Activated CD8-positive, alpha-beta memory T cell treated with anti-CD3 and anti-CD28 coated beads for 1 hour (primary cell): Measurements from ENCODE around the gene TWIST2.

Experiments used
- DNase-seq, 2 donors: peaks; one replicate each; pipeline ENCODE4 v3.0.0-alpha.2; 2020; ENCODE audit warnings: low read depth in 1 of 2; ENCODE audit errors: extremely low read depth in 1 of 2

Gene TWIST2

GRCh38 chr2:238887616-238888015 is 39.7 kb downstream of the TWIST2 start:
- no peak for DNase-seq

DNA sequence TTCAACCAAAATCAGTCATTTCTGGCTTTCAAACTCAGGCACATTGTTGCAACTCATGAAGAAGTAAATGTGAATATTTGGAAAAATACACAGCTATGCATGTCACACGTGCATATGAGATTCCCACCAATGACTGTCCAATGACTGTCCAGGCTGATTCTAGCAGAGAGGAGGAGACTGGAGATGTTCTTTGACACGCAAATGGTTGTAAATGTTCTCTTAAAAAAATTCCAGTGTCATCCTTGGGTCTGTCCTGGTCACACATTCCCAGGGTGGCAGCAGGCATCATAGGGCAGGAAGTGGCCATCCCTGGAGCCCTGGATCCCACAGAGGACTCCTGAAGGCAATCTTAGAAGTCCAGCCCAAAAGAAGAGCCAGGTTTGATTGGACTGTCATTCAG is 40.9 kb downstream of the TWIST2 start:
- no peak for DNase-seq

- no peak for DNase-seq
These were observed 42.2 kb downstream of the TWIST2 start for GRCh38 chr2:238890131-238890530.

- no peak for DNase-seq
These were observed 43.0 kb downstream of the TWIST2 start for GRCh38 chr2:238890618-238891456.

DNA sequence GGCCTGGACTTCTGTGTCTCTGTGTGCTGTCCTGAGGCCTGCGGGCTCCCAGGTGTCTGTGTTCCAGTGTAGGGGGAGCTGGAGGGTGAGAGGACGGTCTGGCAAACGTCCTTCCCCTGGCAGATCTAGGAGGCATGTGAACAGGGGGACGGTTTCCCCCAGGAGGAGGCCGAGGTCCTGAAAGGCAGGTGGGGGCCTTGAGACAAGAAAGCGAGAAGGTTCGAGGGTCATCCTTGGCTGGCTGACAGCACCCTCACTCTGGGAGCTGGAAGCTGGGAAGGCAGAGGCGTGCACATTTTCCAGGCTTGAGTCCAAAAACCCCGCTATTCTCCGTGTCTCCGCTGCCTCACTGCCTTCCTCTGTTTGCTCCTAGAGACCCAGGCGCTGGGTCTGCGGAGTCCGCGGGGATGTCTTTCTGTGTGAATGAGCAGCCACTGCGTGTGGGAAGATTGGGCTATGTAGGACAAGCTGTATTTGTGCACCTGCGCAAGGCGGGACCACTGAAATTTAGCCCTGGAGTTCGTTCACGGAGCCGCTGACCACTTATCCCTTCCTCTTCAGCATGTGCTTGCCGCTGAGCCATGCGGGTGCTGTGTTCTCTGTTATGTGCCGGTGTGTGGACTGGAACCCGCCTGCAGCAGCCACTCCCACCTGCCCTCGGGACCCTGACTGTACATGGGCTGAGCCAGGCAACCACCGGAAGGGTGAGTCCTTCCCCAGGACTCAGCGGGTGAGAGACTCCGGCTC is 43.7 kb downstream of the TWIST2 start:
- no peak for DNase-seq

- no peak for DNase-seq
These were observed 44.3 kb downstream of the TWIST2 start for GRCh38 chr2:238892204-238892500.

DNA sequence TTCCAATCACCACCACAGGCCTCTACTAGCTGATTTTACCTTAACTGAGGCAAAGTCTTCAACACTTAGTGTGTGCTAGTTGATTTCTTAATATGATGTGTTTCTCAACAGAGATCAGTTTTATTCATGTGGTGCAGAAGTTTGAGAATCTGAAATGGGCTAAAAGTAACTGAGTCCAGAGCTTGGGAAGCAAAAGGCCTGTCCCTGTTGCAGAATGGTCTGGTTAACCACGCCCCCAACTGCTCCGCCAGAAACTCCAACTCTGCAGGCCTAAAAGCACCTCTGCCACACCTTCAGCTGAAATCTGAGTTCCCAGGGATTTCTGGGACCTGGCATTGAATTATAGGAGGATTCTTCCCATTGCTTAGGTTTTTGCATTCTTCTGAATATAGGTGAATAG is 44.9 kb downstream of the TWIST2 start:
- no peak for DNase-seq

DNA sequence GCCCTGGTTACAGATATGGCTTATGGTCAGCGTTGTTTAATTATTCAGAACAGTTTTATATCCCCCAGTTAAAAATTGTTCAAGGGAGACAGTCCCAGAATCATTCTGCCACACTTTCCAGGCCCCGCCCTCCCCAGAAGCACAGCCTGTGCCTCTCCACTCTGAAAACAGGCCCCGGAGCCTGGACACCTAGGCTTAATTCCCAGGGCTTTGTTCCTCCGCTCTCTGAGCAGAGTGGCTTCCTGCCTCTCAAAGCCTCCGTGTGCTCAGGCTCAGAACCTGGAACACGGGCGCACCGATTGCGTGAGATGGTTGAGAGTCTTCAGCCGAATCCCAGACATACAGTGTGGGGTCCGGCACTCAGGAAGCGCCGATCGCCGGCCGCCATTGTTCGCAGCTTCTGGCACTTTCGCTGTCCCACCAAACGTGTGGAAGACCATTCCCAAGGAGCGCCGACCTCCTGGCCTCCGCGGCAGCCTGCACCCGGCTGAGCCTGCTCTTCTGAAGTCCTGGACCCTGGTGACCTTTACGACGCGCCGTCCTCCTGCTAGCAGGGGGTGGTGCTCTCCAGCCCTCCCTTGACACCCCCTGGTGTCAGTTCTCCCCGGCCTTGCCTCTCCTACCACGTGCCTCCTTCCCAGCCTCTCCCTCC is 45.6 kb downstream of the TWIST2 start:
- DNase-seq, result no peak

- no peak for DNase-seq
These were observed 46.5 kb downstream of the TWIST2 start for GRCh38 chr2:238894226-238894949.

- no peak for DNase-seq
These were observed 47.0 kb downstream of the TWIST2 start for GRCh38 chr2:238894950-238895298.

GRCh38 chr2:238895361-238895882 is 47.5 kb downstream of the TWIST2 start:
- DNase-seq, result no peak

GRCh38 chr2:238895891-238896600 is 48.2 kb downstream of the TWIST2 start:
- DNase-seq, result no peak

- no peak for DNase-seq
These were observed 48.8 kb downstream of the TWIST2 start for GRCh38 chr2:238896641-238897040.

DNA sequence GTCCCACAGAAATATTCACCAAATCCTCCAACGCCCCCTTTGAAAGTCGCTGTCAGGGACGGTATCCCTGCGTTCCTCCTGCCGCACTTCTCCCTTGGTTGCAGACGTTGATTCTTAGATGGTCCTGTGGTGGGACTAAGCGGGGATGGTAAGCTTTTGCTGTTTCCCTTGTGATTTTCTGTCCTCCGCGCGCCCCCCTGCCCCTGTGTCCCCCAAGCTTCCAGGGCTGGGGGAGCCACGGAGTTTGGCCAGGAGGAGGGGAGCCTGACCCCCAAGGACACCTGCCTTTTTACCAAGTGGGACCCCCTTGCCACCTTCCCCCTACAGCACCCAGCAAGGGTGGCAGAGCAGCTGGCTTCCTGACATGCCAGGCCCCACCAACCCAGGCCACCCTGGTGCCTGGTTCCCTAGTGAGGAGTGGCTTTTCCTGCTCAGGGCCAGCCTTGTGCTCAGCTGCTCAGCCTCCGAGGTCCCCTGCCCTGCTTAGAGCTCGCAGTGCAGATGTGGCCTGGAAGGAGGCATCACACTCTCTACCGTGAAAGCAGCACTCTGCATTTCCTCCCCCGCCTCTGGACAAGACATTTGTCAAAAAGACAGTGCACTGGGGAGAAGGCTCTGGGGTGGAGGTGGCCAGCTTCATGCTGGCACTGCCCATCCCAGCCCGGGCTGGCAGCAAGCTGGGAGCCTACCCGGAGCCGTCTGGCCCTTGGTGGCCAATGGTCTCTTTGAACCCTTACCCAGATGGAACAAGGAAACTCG is 49.4 kb downstream of the TWIST2 start:
- no peak for DNase-seq

DNA sequence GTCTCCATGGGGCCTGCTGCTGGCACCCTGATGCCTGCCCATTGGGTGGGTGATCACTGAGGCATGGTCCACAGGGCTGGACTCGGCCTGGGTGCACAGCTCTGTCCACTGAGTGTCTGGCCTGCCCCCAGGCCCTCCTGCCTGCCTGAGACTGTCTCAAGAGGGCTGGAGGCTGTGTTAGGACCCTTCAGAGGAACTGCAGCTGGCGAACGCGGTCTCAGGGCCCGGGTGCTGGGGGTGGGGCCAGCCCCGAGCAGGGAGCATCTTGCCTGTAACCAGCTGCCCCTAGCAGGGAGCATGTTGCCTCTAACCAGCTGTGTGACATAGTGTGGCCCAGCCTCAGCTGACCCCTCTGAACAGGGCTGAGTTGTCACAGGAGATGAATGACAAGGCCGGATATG is 50.0 kb downstream of the TWIST2 start:
- no peak for DNase-seq

DNA sequence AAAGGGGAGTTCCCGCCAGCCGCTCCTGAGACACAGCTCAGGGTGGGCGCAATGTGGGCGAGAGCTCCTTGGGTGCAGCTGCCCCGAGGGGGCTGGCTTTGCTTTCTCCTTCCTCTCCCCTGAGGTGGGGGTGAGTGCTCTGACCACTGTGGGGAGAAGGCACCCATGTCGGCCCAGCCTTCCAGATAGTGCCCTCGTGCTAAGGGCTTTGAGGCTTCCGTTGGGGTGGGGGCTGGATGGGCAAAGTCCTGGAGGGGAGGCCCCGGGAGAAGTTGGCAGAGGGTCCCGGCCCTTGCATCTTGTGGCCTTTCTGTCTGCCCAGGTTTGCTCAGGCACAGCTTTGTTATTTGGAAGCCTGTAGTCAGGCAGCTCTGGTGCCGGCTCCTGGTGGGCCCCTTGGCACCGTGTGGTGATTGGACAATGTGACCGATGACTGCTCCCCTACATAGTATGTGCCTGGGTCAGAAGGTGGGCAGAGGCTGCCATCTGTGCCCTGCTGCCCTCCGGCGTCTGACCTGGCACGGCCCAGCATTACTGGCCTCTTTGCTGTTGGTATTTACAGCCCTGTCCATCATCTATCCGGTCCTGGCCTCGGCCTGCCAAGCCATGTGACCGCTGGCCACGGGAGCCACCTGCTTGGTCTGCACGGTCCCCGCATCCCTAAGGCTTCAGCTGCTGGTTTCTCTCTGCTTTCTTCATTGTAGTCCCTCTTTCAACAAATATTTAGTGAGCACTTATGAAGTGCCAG is 50.8 kb downstream of the TWIST2 start:
- no peak for DNase-seq

DNA sequence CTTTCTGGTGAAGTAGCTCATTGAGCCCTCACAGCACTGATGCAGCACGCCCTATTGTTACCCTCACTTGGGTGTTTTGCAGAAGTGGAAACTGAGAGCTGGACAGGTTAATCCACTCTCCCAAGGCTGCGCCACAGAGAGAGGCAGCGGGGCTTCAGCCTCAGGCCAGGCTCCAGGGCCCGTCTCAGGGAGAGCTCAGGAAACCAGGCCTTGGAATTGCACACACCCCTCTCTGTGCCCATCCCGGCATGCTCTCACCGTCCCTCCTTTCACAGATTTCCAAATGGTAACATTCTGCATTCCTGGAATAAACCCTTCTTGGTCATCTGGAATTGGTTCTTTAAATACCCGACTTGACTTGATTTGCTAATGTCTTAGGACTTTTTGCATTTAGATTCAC is 51.5 kb downstream of the TWIST2 start:
- DNase-seq, result no peak

- no peak for DNase-seq
These were observed 52.6 kb downstream of the TWIST2 start for GRCh38 chr2:238900511-238900910.

DNA sequence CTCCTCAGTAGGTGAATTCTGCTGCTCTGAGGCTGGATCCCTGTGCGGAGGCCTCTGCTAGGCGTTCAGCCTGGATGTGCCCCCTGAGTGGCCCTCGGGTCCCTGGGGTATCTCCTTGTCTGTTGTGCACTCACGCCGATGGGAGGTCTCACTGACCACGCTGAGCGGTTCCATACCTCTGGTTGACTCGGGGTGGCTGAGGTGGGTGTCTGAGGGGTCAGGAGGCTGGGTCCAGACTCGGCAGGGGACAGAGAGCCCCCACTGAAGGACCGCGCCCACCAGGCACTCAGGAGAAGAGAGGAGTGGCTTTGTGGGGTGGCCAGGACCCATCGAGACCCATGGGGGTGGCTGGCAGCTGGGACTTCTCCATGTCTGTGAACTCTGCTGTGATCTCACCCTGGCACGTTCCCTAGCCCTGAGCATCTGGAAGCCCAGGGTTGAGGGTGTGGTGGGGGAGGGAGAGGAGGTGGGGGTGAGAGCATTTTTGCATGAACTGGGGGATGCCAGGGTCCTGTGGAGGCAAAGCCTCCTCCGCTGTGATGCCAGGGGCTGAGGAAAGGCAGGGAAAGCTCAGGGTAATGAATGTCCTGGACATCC is 53.7 kb downstream of the TWIST2 start:
- no peak for DNase-seq
